ENCODE data around the gene STX7.

STX7 gene

GRCh38 chr6:132498638-132499037 is 14.3 kb downstream of the STX7 start:
- peak overlapping the region; percentile 75 for H3K27ac ChIP-seq (ENCODE audit: low read depth, low read length, poor library complexity, severe bottlenecking)
- H3K9me2 ChIP-seq (ENCODE audit: low read depth, low read length), result no peaks in the 10 kb centered on the region
- peaks cover 70% of the 10 kb centered on the region for H3K4me1 ChIP-seq (ENCODE audit: insufficient read depth, low read length, severe bottlenecking)
- H2AFZ ChIP-seq (ENCODE audit: low read length), result no peak overlapping the region
- no peaks in the 10 kb centered on the region for H3K27me3 ChIP-seq (ENCODE audit: insufficient read depth, low read length)
- H3K36me3 ChIP-seq (ENCODE audit: insufficient read depth, low read length), result peaks cover 78% of the 10 kb centered on the region
- H3K9me3 ChIP-seq (ENCODE audit: low read length), result 0 out of 2 replicates have a peak, but pooled peaks cover 4% of the 10 kb centered on the region
- peak overlapping the region; percentile 15; the same call in 1 of the 2 replicates for H3K4me2 ChIP-seq (ENCODE audit: low read length)
- H3K4me3 ChIP-seq (ENCODE audit: low read depth, low read length, poor library complexity, severe bottlenecking), result no peak overlapping the region
- H3K79me2 ChIP-seq (ENCODE audit: insufficient read depth, low read length), result peaks cover 36% of the 10 kb centered on the region
- no peak overlapping the region for H3K9ac ChIP-seq (ENCODE audit: low read length)
- H3F3A ChIP-seq (ENCODE audit: insufficient read depth, low read length), result peaks cover 8% of the 10 kb centered on the region; the same call in 1 of the 2 replicates
- TF ChIP-seq EZH2 (IDR thresholded peaks at IDR 0.05; ENCODE audit: borderline replicate concordance, low read length), result no peak
- no peak for TF ChIP-seq CTCF (IDR thresholded peaks at IDR 0.05; ENCODE audit: low read length)
- no peaks in the 10 kb centered on the region for H4K20me1 ChIP-seq (ENCODE audit: insufficient read depth, low read length)

- Histone ChIP-seq H3K36me3 (ENCODE audit: insufficient read depth, low read length) (peaks cover 77% of the 10 kb centered on the region), H3K79me2 (ENCODE audit: insufficient read depth, low read length) (peaks cover 44% of the 10 kb centered on the region), H3K9me2 (ENCODE audit: low read depth, low read length) (no peaks in the 10 kb centered on the region)
Observed at GRCh38 chr6:132496519-132497180, 16.3 kb downstream of the STX7 start.

GRCh38 chr6:132495604-132496079 is 17.3 kb downstream of the STX7 start:
- Histone ChIP-seq H3K9me2 (ENCODE audit: low read depth, low read length) (no peaks in the 10 kb centered on the region), H3K27me3 (ENCODE audit: insufficient read depth, low read length) (no peaks in the 10 kb centered on the region), H3K27ac (ENCODE audit: low read depth, low read length, poor library complexity, severe bottlenecking) (peak overlapping the region; percentile 93), H3K9me3 (ENCODE audit: low read length) (0 out of 2 replicates have a peak, but pooled peaks cover 6% of the 10 kb centered on the region), H3K4me3 (ENCODE audit: low read depth, low read length, poor library complexity, severe bottlenecking) (peak overlapping the region; percentile 48), H3K4me1 (ENCODE audit: insufficient read depth, low read length, severe bottlenecking) (peaks cover 79% of the 10 kb centered on the region), H2AFZ (ENCODE audit: low read length) (no peak overlapping the region), H3K79me2 (ENCODE audit: insufficient read depth, low read length) (peaks cover 51% of the 10 kb centered on the region), H3K9ac (ENCODE audit: low read length) (peak overlapping the region; percentile 72), H4K20me1 (ENCODE audit: insufficient read depth, low read length) (no peaks in the 10 kb centered on the region), H3F3A (ENCODE audit: insufficient read depth, low read length) (peaks cover 8% of the 10 kb centered on the region; the same call in 1 of the 2 replicates), H3K36me3 (ENCODE audit: insufficient read depth, low read length) (peaks cover 67% of the 10 kb centered on the region), H3K4me2 (ENCODE audit: low read length) (peak overlapping the region; percentile 71)
- TF ChIP-seq EZH2 (IDR thresholded peaks at IDR 0.05; ENCODE audit: borderline replicate concordance, low read length), result no peak
- no peak for TF ChIP-seq CTCF (IDR thresholded peaks at IDR 0.05; ENCODE audit: low read length)

More at GRCh38 chr6:132496519-132497180, 16.3 kb downstream of the STX7 start:
- H3K9ac ChIP-seq (ENCODE audit: low read length), result peak overlapping the region; percentile 72; the same call in 1 of the 2 replicates
- H3F3A ChIP-seq (ENCODE audit: insufficient read depth, low read length), result peaks cover 8% of the 10 kb centered on the region; the same call in 1 of the 2 replicates
- peak overlapping the region; percentile 93 for H3K27ac ChIP-seq (ENCODE audit: low read depth, low read length, poor library complexity, severe bottlenecking)
- TF ChIP-seq EZH2 (IDR thresholded peaks at IDR 0.05; ENCODE audit: borderline replicate concordance, low read length) (no peak), CTCF (IDR thresholded peaks at IDR 0.05; ENCODE audit: low read length) (no peak)
- 0 out of 2 replicates have a peak, but pooled peaks cover 6% of the 10 kb centered on the region for H3K9me3 ChIP-seq (ENCODE audit: low read length)
- no peaks in the 10 kb centered on the region for H3K27me3 ChIP-seq (ENCODE audit: insufficient read depth, low read length)
- no peaks in the 10 kb centered on the region for H4K20me1 ChIP-seq (ENCODE audit: insufficient read depth, low read length)
- H2AFZ ChIP-seq (ENCODE audit: low read length), result no peak overlapping the region
- H3K4me1 ChIP-seq (ENCODE audit: insufficient read depth, low read length, severe bottlenecking), result peaks cover 74% of the 10 kb centered on the region
- H3K4me2 ChIP-seq (ENCODE audit: low read length), result peak overlapping the region; percentile 71
- peak overlapping the region; percentile 48 for H3K4me3 ChIP-seq (ENCODE audit: low read depth, low read length, poor library complexity, severe bottlenecking)

Measured in OCI-LY1 (cell line).